GM23338 (cell line): ENCODE data around the gene KRT16. TPM values are rescaled to one million over a fixed set of nuclear protein-coding genes. Genes with fewer than 3 reads are reported as not detected.

Source experiments
- ATAC-seq: fragments of 200-7000 bp; cut with Tn5 transposase; 3 replicates; pipeline ENCODE4 v1.9.1; 2020
- DNase-seq: peaks from one replicate; pipeline ENCODE4 v3.0.0-alpha.2; 2015; ENCODE audit warnings: low spot score
- H2AFZ ChIP-seq: fragments of 200-600 bp; sonication (generic); 2 replicates; pipeline ENCODE4 v1.8.0; 2016; ENCODE audit warnings: antibody characterized with exemption, mild to moderate bottlenecking, moderate library complexity
- H3F3A ChIP-seq: fragments of 200-600 bp; sonication (generic); replicated peaks from 2 replicates; pipeline ENCODE4 v1.8.0; 2017; ENCODE audit warnings: antibody characterized with exemption, mixed run types, low read depth
- H3K27ac ChIP-seq: fragments of 200-600 bp; sonication (generic); 2 replicates; pipeline ENCODE4 v1.6.1; 2016; ENCODE audit warnings: low read depth
- H3K27me3 ChIP-seq: fragments of 200-600 bp; sonication (generic); 2 replicates; pipeline ENCODE4 v1.8.0; 2016; ENCODE audit warnings: mild to moderate bottlenecking, mixed run types, moderate library complexity; ENCODE audit not compliant: insufficient read depth
- H3K36me3 ChIP-seq: fragments of 200-600 bp; sonication (generic); 2 replicates; pipeline ENCODE4 v1.8.0; 2016; ENCODE audit warnings: mild to moderate bottlenecking; ENCODE audit not compliant: insufficient read depth
- H3K4me1 ChIP-seq: fragments of 200-600 bp; sonication (generic); 2 replicates; pipeline ENCODE4 v1.8.0; 2016; ENCODE audit warnings: mild to moderate bottlenecking, moderate library complexity; ENCODE audit not compliant: insufficient read depth
- H3K4me2 ChIP-seq: fragments of 200-600 bp; sonication (generic); 2 replicates; pipeline ENCODE4 v1.7.1; 2017; ENCODE audit warnings: mixed run types
- H3K4me3 ChIP-seq: fragments of 200-600 bp; sonication (generic); 2 replicates; pipeline ENCODE4 v1.6.1; 2016; ENCODE audit warnings: mixed run types
- H3K79me2 ChIP-seq: fragments of 200-600 bp; sonication (generic); replicated peaks from 2 replicates; pipeline ENCODE4 v1.8.0; 2017; ENCODE audit warnings: mild to moderate bottlenecking; ENCODE audit not compliant: insufficient read depth
- H3K9me2 ChIP-seq: fragments of 200-600 bp; sonication (generic); 2 replicates; pipeline ENCODE4 v1.8.0; 2017; ENCODE audit not compliant: insufficient read depth
- H4K20me1 ChIP-seq: fragments of 200-600 bp; sonication (generic); replicated peaks from 2 replicates; pipeline ENCODE4 v1.8.0; 2017; ENCODE audit warnings: mild to moderate bottlenecking; ENCODE audit not compliant: insufficient read depth
- H3K27ac Mint-ChIP-seq: 2 replicates; pipeline ENCODE4 v1.8.0; 2020; ENCODE audit warnings: inconsistent platforms, mild to moderate bottlenecking, moderate library complexity, mixed read lengths
- H3K27me3 Mint-ChIP-seq: 3 replicates; pipeline ENCODE4 v1.8.0; 2022; ENCODE audit warnings: low read depth, mild to moderate bottlenecking, moderate library complexity, mixed read lengths, inconsistent platforms; ENCODE audit not compliant: insufficient read depth, poor library complexity
- H3K36me3 Mint-ChIP-seq: 3 replicates; pipeline ENCODE4 v1.8.0; 2021; ENCODE audit warnings: low read depth, mild to moderate bottlenecking, inconsistent platforms, moderate library complexity, mixed read lengths
- H3K4me1 Mint-ChIP-seq: 3 replicates; pipeline ENCODE4 v1.8.0; 2020; ENCODE audit warnings: mild to moderate bottlenecking, inconsistent platforms, mixed read lengths
- H3K4me3 Mint-ChIP-seq: 3 replicates; pipeline ENCODE4 v1.8.0; 2021; ENCODE audit warnings: moderate library complexity, mild to moderate bottlenecking, inconsistent platforms, mixed read lengths
- H3K9me3 Mint-ChIP-seq: 3 replicates; pipeline ENCODE4 v1.8.0; 2020; ENCODE audit warnings: moderate library complexity, mild to moderate bottlenecking, inconsistent platforms, mixed read lengths
- EZH2 ChIP-seq: fragments of 200-600 bp; sonication (generic); IDR thresholded peaks from one replicate; pipeline ENCODE4 v1.8.0; 2017; ENCODE audit warnings: antibody characterized with exemption, mild to moderate bottlenecking, low read depth; ENCODE audit not compliant: unreplicated experiment
- EZH2phosphoT487 ChIP-seq: fragments of 200-600 bp; sonication (generic); IDR thresholded peaks from one replicate; pipeline ENCODE4 v1.8.1; 2018; ENCODE audit warnings: antibody characterized with exemption; ENCODE audit not compliant: unreplicated experiment
- NANOG ChIP-seq: IDR thresholded peaks from 2 replicates; pipeline ENCODE4 v1.6.1; 2016; ENCODE audit warnings: antibody characterized with exemption, borderline replicate concordance
- STAT1 ChIP-seq: IDR thresholded peaks from one replicate; pipeline ENCODE4 v1.6.1; 2016; ENCODE audit warnings: antibody characterized with exemption; ENCODE audit not compliant: unreplicated experiment
- ZNF114 ChIP-seq: fragments of 250-450 bp; sonication (Bioruptor Pico); IDR thresholded peaks from 2 replicates; pipeline ENCODE4 v1.5.0; 2020; ENCODE audit warnings: mild to moderate bottlenecking, moderate library complexity
- ZNF462 ChIP-seq: fragments of 250-450 bp; sonication (Bioruptor Pico); IDR thresholded peaks from 2 replicates; pipeline ENCODE4 v1.5.0; 2020; ENCODE audit warnings: mild to moderate bottlenecking, moderate library complexity
- polyA plus RNA-seq: library from polyadenylated mRNA; unstranded; fragments of >200 nt; fragmentation: Nextera tagmentation; extraction: Ambion mirVana; gene quantifications from 2 replicates; pipeline ENCODE4 v1.2.1, GENCODE V29; 2016
- total RNA-seq: library from RNA; depleted of rRNA; stranded (reverse); fragments of >200 nt; shearing (Covaris generic); gene quantifications from 2 replicates; pipeline ENCODE4 v1.2.3, GENCODE V29; 2014

KRT16 gene
- total and polyA plus RNA-seq, 2 experiments from 2014 or later = not detected

- ATAC-seq (peak; percentile 77), DNase-seq (peak; percentile 72)
- Mint-ChIP-seq H3K4me3 (no peak overlapping the region), H3K27ac (no peak overlapping the region; the same call in 1 of the 2 replicates), H3K4me1 (peaks cover 20% of the 10 kb centered on the region), H3K36me3 (no peaks in the 10 kb centered on the region), H3K9me3 (no peaks in the 10 kb centered on the region), H3K27me3 (peaks cover 9% of the 10 kb centered on the region)
- Histone ChIP-seq H3K9me2 (no peaks in the 10 kb centered on the region), H3K27me3 (no peaks in the 10 kb centered on the region), H2AFZ (peak overlapping the region; percentile 90), H3F3A (no peaks in the 10 kb centered on the region), H4K20me1 (no peaks in the 10 kb centered on the region), H3K4me3 (no peak overlapping the region), H3K27ac (no peak overlapping the region), H3K79me2 (no peaks in the 10 kb centered on the region), H3K36me3 (no peaks in the 10 kb centered on the region), H3K4me1 (peaks cover 5% of the 10 kb centered on the region), H3K4me2 (no peak overlapping the region)
- TF ChIP-seq STAT1 = no peak
- TF ChIP-seq ZNF114 (CRISPR knock-in tag) = no peak
- no peak for TF ChIP-seq EZH2phosphoT487
- TF ChIP-seq NANOG = no peak
- no peak for TF ChIP-seq EZH2
- TF ChIP-seq ZNF462 (CRISPR knock-in tag) = no peak
These were observed 43.1 kb upstream of the KRT16 start for GRCh38 chr17:41655611-41656111.
